Loucy (cell line): Measurements from ENCODE around the gene SDK2.

Experiments used
- H2AFZ ChIP-seq: fragments of 200-600 bp; sonication (generic); 2 replicates; pipeline ENCODE4 v1.6.0; 2016; ENCODE audit warnings: antibody characterized with exemption, mild to moderate bottlenecking, low read length, moderate library complexity
- H3F3A ChIP-seq: fragments of 200-600 bp; 2 replicates; pipeline ENCODE4 v1.6.0; 2016; ENCODE audit warnings: antibody characterized with exemption, low read depth, mild to moderate bottlenecking
- H3K27me3 ChIP-seq: fragments of 200-600 bp; sonication (generic); 2 replicates; pipeline ENCODE4 v1.6.1; 2014; ENCODE audit warnings: low read length, mild to moderate bottlenecking; ENCODE audit not compliant: insufficient read depth, poor library complexity, severe bottlenecking
- H3K36me3 ChIP-seq: fragments of 200-600 bp; sonication (generic); 2 replicates; pipeline ENCODE4 v1.6.1; 2016; ENCODE audit warnings: low read length; ENCODE audit not compliant: insufficient read depth
- H3K4me1 ChIP-seq: fragments of 200-600 bp; sonication (generic); 2 replicates; pipeline ENCODE4 v1.5.1; 2014; ENCODE audit warnings: low read length, mild to moderate bottlenecking; ENCODE audit not compliant: insufficient read depth, poor library complexity, severe bottlenecking
- H3K4me2 ChIP-seq: fragments of 200-600 bp; sonication (generic); 2 replicates; pipeline ENCODE4 v1.6.0; 2014; ENCODE audit warnings: antibody characterized with exemption, low read length, low read depth, mild to moderate bottlenecking; ENCODE audit not compliant: poor library complexity, severe bottlenecking
- H3K4me3 ChIP-seq: fragments of 200-600 bp; sonication (generic); 2 replicates; pipeline ENCODE4 v1.5.1; 2014; ENCODE audit warnings: low read length, mild to moderate bottlenecking, mixed read lengths; ENCODE audit not compliant: poor library complexity, severe bottlenecking
- H3K79me2 ChIP-seq: fragments of 200-600 bp; sonication (generic); 2 replicates; pipeline ENCODE4 v1.6.1; 2014; ENCODE audit warnings: low read length; ENCODE audit not compliant: insufficient read depth
- H3K9ac ChIP-seq: fragments of 200-600 bp; sonication (generic); 2 replicates; pipeline ENCODE4 v1.6.0; 2014; ENCODE audit warnings: mild to moderate bottlenecking, low read depth, low read length, moderate library complexity; ENCODE audit not compliant: poor library complexity, severe bottlenecking
- H3K9me2 ChIP-seq: fragments of 200-600 bp; sonication (generic); replicated peaks from 2 replicates; pipeline ENCODE4 v1.6.1; 2016; ENCODE audit warnings: low read depth, low read length, mixed read lengths
- H3K9me3 ChIP-seq: fragments of 200-600 bp; sonication (generic); 2 replicates; pipeline ENCODE4 v1.6.1; 2014; ENCODE audit warnings: mild to moderate bottlenecking, antibody characterized with exemption, low read length, low read depth; ENCODE audit not compliant: insufficient read depth
- H4K20me1 ChIP-seq: fragments of 200-600 bp; sonication (generic); 2 replicates; pipeline ENCODE4 v1.6.0; 2014; ENCODE audit warnings: antibody characterized with exemption, low read length, mild to moderate bottlenecking; ENCODE audit not compliant: insufficient read depth, poor library complexity, severe bottlenecking
- EZH2phosphoT487 ChIP-seq: fragments of 200-600 bp; IDR thresholded peaks from 2 replicates; pipeline ENCODE4 v1.6.1; 2018; ENCODE audit warnings: antibody characterized with exemption, mild to moderate bottlenecking, moderate library complexity, borderline replicate concordance
- TF ChIP-seq, protein P1 (sequence below): fragments of 200-600 bp; sonication (generic); conservative IDR thresholded peaks from 2 replicates; pipeline ENCODE4 v1.5.1; 2014; ENCODE audit warnings: mild to moderate bottlenecking, antibody characterized with exemption, low read length

SDK2 gene

DNA sequence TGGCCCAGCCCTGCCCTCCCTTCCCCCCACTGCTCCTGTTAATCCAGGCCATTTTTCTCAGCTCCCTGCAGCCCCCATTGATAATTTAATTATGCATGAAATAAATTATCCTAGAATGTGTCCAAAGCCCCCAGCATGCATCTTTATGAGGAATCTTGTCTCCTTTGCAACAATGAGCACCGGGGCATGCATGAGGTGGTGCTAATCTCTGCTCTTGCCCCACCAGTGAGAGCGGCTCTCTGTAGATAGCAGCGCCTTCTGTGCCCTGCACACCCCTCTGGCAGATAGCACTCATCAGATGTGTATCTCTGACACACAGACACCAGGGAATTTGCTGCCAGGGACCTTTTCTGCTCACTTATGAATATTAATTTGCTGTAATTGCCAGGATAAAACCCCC is 192.2 kb downstream of the SDK2 start:
- no peak for TF ChIP-seq EZH2phosphoT487
- TF ChIP-seq, protein P1, sequence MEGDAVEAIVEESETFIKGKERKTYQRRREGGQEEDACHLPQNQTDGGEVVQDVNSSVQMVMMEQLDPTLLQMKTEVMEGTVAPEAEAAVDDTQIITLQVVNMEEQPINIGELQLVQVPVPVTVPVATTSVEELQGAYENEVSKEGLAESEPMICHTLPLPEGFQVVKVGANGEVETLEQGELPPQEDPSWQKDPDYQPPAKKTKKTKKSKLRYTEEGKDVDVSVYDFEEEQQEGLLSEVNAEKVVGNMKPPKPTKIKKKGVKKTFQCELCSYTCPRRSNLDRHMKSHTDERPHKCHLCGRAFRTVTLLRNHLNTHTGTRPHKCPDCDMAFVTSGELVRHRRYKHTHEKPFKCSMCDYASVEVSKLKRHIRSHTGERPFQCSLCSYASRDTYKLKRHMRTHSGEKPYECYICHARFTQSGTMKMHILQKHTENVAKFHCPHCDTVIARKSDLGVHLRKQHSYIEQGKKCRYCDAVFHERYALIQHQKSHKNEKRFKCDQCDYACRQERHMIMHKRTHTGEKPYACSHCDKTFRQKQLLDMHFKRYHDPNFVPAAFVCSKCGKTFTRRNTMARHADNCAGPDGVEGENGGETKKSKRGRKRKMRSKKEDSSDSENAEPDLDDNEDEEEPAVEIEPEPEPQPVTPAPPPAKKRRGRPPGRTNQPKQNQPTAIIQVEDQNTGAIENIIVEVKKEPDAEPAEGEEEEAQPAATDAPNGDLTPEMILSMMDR, result no peak
- H3K4me2 ChIP-seq, result no peak overlapping the region
- H3K27me3 ChIP-seq, result no peaks in the 10 kb centered on the region
- H3K9me2 ChIP-seq, result no peaks in the 10 kb centered on the region
- no peak overlapping the region for H3K9ac ChIP-seq
- no peaks in the 10 kb centered on the region for H3K4me1 ChIP-seq
- H2AFZ ChIP-seq, result no peak overlapping the region
- H3K4me3 ChIP-seq, result no peak overlapping the region
- no peaks in the 10 kb centered on the region for H3F3A ChIP-seq
- H3K79me2 ChIP-seq, result no peaks in the 10 kb centered on the region
- H4K20me1 ChIP-seq, result no peaks in the 10 kb centered on the region
- H3K9me3 ChIP-seq, result no peaks in the 10 kb centered on the region; the same call in 1 of the 2 replicates
- peaks cover 20% of the 10 kb centered on the region; the same call in 1 of the 2 replicates for H3K36me3 ChIP-seq

DNA sequence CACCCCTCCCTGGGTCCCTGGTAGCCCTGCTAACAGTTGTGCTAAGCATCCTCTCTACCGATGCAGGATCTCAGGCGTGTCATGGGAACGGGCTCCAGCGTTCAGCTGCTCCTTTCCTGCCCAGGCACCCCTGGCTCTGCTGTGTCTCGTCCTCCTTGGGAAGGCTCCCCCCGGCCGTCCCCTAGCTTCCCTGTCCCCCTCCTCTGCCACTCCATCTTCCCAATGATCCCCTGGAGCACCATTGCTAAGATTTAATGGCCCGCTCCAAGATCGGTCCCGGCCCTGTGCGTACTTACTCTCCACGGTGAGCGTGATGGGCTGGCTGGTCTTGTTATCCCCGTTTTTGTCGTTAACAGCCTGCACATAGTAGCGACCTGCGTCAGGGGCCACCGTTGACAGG is 196.9 kb downstream of the SDK2 start:
- Histone ChIP-seq H3K4me2 (no peak overlapping the region), H4K20me1 (no peaks in the 10 kb centered on the region), H3K9ac (no peak overlapping the region), H3K9me2 (no peaks in the 10 kb centered on the region), H2AFZ (no peak overlapping the region), H3K36me3 (peaks cover 5% of the 10 kb centered on the region; the same call in 1 of the 2 replicates), H3F3A (no peaks in the 10 kb centered on the region), H3K79me2 (no peaks in the 10 kb centered on the region), H3K4me3 (no peak overlapping the region), H3K4me1 (no peaks in the 10 kb centered on the region), H3K9me3 (no peaks in the 10 kb centered on the region), H3K27me3 (no peaks in the 10 kb centered on the region)
- TF ChIP-seq, protein P1, result no peak
- TF ChIP-seq EZH2phosphoT487, result no peak

DNA sequence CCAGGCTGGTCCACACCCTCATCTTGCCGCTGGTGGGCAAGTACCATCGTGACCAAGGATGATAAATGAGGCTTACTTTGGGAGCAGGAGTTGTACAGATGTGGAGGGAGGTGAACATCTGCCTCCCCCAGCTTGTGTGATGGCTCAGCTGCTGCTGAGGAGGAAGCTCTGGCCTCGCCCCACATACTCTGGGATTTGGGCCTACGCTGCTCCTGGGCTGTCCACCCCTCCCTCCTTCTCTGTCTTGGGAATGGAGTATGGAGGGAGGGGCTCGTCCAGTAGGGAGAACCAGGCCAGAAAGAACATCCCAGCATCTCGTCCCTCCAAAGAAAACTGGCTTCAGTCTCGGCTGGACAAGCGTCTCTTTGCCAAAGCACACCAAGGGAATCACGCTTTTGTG is 197.6 kb downstream of the SDK2 start:
- H3K4me3 ChIP-seq, result no peak overlapping the region
- no peak overlapping the region for H3K4me2 ChIP-seq
- H3K9me3 ChIP-seq, result no peaks in the 10 kb centered on the region
- H3K9me2 ChIP-seq, result no peaks in the 10 kb centered on the region
- H3K9ac ChIP-seq, result no peak overlapping the region
- H3K4me1 ChIP-seq, result no peaks in the 10 kb centered on the region
- no peak overlapping the region for H2AFZ ChIP-seq
- H3F3A ChIP-seq, result no peaks in the 10 kb centered on the region
- H3K79me2 ChIP-seq, result no peaks in the 10 kb centered on the region
- TF ChIP-seq, protein P1, result no peak
- TF ChIP-seq EZH2phosphoT487, result no peak
- no peaks in the 10 kb centered on the region; the same call in 1 of the 2 replicates for H3K36me3 ChIP-seq
- H3K27me3 ChIP-seq, result no peaks in the 10 kb centered on the region
- no peaks in the 10 kb centered on the region for H4K20me1 ChIP-seq
